CD4-positive, alpha-beta T cell treated with Interleukin-6 for 4 hours (primary cell): ENCODE measurements around the gene TMEM9B.
"Not testable (repeated sequence)": the region's sequence is repeated elsewhere in the genome, so short reads cannot be mapped to it uniquely, and the experiment has no call there.

ENCODE experiments used
- DNase-seq: peaks from one replicate; pipeline ENCODE4 v3.0.0-alpha.2; 2020; ENCODE audit warnings: mixed read lengths

The TMEM9B gene

DNA sequence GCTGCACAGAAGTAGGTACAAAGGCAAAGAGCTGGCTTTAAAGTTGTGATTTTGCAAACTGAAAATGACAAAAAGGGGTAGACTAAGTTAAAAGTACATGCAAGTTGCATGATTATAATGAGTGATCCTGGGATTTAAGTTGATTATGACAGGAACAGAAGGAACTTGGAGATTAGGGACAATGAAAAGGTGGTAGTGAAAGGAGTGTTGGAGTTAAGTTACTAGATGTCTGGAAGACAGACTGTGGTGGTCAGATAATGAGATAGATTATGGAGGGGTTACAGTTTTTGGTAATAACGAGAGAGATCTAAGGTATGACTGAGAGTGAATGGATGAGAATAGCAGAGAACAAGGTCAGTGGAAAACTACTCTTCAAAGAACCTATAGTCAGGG is 7.7 kb upstream of the TMEM9B start:
- no peak for DNase-seq

GRCh38 chr11:8971196-8971923 is 7.1 kb upstream of the TMEM9B start:
- no peak for DNase-seq

DNA sequence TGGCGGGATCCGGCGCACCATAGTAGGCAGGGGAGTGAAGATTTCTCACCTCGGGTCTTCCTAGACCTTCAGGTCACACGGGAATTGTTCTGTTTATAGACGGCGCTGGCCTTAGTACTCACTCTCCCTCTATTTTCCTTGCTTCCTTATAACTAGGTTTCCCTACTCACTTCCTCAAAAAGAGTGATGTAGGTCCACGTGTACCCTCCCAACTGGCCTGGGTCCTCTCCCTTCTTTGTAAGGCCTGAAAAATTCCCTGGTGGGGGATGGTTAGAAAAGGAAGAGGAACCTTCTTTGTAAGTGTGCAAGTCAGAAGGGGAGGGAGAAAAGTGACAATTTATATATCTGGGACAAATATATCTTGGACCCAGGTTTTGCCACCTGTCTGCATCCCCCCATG is 2.9 kb upstream of the TMEM9B start:
- DNase-seq: no peak

GRCh38 chr11:8963569-8964323 is 496 bp downstream of the TMEM9B start:
- DNase-seq: peak; percentile 85

- DNase-seq: no peak
These were observed 1.4 kb downstream of the TMEM9B start for GRCh38 chr11:8962841-8963240.

- no peak for DNase-seq
These were observed 2.8 kb downstream of the TMEM9B start for GRCh38 chr11:8961401-8961800.

DNA sequence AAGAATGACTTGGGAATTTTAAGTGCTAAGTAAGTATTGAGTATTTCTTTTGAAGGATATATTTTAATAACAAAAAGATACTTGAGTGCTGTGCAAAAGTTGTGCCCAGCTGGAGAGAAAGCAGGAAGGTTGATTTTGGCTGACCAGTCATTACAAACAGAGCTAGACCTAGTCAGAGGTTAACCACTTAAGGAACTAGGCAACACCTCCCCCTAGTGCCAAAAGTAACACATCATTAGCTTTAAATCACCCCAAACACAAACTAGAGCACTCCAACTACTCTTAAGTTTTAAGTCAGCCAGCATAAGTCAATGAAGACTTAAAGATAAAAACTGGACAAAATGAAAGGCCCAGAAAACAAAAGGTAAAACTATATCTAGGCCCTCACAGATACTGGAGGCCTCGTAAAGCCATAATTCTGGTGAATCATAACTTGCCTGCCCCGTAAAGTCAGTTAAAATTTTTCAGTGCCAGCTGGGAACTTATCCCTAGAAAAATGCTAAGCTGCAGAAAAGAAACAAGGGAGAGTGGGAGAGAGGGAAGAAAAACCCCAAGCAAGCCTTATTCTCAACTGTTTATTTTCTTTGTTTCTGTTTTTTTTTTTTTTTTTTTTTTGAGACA is 4.6 kb downstream of the TMEM9B start:
- DNase-seq: peak; percentile 31

- no peak for DNase-seq
These were observed 7.4 kb downstream of the TMEM9B start for GRCh38 chr11:8956860-8957259.

DNA sequence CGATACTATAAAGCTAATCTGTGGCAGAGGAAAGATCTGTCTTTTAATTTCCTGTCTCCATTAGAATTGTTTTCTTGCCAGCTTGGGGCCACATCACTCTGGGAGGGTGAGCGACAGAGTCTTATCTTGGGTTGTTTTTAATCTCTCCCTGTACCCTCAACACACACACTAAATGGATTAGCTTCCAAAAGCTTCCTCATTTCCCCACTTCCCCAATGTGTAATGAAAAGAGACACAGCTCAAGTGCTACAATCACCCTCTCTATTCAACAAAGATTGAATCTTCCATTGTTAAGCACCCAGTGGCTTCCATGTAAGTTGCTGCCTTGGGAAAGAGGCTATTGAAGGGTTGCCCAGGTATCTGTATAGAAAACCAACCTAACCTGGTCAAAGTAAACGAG is 15.4 kb downstream of the TMEM9B start:
- DNase-seq: no peak

DNA sequence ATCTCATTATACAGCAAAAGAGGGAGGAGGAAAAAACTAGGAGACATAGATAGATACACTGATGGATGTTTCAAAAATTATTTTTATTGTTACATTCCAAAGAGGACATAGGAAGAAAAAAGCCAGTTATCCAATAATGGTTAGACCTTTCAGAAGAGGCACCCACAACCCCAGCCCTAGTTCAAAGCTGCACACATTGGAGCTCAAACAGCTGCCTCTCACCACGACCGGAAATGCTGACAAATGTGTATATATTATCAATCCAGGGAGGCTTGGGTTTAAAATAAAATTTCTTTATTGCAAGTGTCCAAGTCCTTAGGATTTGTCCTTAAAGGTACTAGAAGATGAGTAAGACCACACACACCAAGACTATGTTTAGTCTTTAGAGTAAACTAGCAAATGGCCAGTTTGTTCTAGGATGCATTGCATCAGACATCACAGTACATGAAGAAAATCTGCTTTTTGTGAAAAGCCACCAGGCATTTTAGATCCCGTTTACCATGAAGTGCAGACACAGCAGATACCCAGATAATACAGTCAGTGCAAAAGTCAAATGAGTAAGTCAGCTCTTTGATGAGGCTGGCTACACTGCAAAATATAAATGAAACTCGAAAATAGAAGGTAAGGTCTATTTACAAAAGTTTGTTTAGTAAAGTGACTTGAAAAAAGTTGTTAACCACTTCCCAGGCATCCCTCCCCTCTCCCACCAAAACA is 16.9 kb downstream of the TMEM9B start:
- DNase-seq: no peak

GRCh38 chr11:8942518-8943066 is 21.6 kb downstream of the TMEM9B start, which contains the start of gene ASCL3:
Gene ASCL3 (minus strand): TSS chr11:8943016. CDS start chr11:8938161, 4,855 bp downstream.
- no peak for DNase-seq

DNA sequence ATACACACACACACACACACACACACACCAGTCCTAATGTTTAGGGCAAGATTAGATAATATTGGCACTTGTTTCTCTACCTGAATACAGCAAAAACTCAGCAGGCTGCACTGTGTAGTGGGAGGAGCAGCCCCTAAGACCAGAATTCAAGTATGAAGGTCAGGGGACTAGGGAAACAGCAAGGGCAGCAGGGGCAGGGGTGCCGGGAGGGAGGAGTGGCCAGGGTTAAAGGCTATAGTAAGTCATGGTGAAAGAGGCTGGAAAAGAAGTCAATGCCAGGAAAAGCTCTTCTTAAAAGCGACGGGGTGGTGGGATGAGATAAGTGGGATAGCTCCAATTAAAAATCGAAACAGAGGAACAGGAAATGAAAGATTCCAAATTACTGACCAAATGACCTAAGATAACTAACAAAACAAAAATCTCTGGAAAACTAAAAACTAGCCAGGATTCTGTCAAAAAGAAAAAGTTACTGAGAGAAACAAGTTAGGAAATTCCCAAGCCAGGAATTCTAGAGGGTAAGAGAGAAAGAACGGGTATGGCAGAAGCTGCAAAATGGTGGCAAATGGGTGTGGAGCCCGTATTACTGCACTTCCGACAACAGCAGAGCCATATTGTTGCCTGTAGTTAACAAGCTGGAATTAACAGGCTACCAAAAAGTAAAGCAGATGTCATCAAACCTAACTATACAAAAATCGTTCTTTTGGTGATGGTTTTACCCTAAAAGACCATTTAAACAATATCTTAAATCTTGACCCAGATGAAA is 22.7 kb downstream of the TMEM9B start:
- DNase-seq: no peak

GRCh38 chr11:8937659-8938058 is 26.6 kb downstream of the TMEM9B start:
- no peak for DNase-seq

DNA sequence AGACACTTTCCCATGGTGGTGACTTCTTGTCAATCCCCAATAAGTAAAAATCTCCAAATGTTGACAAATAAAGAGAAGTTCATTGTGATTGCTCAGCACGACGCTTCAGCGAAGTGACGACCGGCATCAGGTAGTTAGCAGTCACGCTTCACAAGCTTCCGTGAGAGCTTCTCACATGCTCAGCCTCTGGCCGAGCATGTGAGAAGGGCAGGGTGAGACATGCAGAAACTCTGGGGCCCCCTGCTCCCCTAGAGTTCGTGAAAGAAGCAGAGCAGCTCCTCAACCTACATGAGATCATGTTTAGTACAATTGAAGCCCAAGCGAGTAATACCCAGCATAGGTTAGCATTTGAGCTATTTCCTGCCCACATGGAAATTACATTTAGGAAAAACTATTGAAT is 27.1 kb downstream of the TMEM9B start:
- no peak for DNase-seq

DNA sequence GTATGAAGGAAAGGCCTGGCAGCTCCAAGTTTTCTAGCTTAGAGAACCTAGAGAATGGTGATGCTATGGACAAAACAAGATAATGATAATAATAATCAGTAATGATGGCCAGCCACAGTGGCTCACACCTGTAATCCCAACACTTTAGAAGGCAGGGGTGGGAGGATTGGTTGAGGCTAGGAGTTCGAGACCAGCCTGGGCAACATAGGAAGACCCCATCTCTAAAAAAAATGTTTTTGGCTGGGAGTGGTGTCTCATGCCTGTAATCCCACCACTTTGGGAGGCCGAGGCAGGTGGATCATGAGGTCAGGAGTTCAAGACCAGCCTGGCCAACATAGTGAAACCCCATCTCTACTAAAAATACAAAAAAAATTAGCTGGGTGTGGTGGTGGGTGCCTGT is 28.5 kb downstream of the TMEM9B start:
- DNase-seq: not testable (repeated sequence)

DNA sequence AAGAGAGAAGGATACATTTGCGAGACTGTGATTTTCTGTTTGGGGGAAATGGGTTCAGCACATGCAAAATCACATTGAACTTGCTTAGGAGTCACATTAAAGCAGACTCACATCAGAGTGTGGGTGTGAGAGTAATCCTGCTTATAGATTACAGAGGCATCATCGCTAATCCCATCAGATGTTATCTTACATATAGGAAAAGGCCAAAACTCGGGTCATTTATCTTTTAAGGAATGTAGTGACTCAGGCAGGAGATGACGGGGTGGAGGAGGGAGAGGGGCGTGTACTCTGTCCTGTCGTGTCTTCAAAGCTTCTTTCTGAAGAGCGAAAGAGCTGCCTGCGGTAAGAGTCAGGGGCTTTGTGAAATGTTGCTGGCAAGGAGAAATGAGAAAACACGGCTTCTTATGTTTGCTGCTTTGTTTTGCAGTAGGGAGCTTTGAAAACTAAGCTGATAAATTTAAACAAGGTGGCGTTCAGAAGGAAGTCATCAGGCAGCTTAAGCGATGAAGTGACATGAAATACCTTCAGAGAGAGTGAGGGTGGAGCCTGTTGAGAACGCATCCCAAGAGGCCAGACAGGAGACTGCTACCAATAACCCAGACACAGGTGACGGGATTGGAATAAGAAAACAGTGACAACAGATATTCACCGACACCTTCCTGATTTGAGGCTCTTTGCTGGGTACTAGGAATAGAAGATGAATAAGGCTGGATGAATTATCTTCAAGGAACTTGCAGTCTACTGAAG is 29.3 kb downstream of the TMEM9B start:
- no peak for DNase-seq

GRCh38 chr11:8933931-8934330 is 30.3 kb downstream of the TMEM9B start:
- no peak for DNase-seq

DNA sequence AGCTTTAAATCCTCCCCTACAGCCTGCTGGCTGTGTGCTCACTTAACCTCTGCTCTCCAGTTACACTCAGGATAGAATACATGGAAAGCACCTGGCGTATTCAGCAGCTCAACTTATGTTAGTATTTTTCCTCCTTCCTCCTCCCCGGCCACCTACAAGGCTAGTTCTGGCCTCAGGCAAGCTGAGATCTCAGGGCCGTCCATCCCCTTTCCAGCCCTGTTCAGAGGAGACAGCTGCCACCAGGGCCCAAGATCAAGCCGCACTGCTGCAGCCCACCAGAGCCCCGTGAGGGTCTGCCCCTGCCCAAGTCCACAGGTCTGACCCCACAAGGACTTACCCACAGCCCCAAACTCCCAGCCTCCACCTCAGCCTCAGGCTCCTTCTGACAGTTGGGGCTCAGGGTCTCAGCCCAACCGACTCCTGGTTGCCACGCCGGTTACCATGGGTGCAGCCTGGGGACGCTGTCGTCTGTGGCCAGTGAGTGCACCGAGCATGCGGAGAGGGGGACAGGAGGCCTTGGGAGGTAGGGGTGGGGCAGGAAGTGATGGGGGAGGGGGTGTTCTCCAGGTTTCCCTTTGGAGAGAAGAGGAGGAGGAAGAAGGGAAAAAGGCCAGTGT is 31.6 kb downstream of the TMEM9B start, which contains the start of gene C11orf16:
TSS of gene C11orf16 (minus strand) at position 384 of the 617 bp plus-strand sequence. CDS start 639 bp downstream, outside the sequence.
- DNase-seq: no peak

- no peak for DNase-seq
These were observed 33.6 kb downstream of the TMEM9B start for GRCh38 chr11:8930456-8931175.
